H1 (cell line): ENCODE measurements around the gene COMT.

Source experiments
- BRCA1 ChIP-seq: IDR thresholded peaks from 2 replicates; pipeline ENCODE4 v1.6.1; 2012; ENCODE audit warnings: low read depth, low read length, improper control_type of control experiment
- CTBP2 ChIP-seq: IDR thresholded peaks from 2 replicates; pipeline ENCODE4 v1.7.0; 2011; ENCODE audit warnings: borderline replicate concordance, mild to moderate bottlenecking, moderate library complexity, mixed read lengths, low read length; ENCODE audit not compliant: insufficient read depth, insufficient read length
- CTCF ChIP-seq, 3 experiments: IDR thresholded peaks; 1 replicate in 2 of 3; 2 replicates in 1 of 3; pipeline versions ENCODE4 v1.5.1 to v1.6.1; 2011; ENCODE audit warnings: low read length in 3 of 3, mild to moderate bottlenecking in 3 of 3, inconsistent platforms in 2 of 3, low read depth in 1 of 3, moderate library complexity in 1 of 3; ENCODE audit not compliant: insufficient read depth in 1 of 3; ENCODE audit errors: control extremely low read depth in 1 of 3
- EGR1 ChIP-seq: IDR thresholded peaks from 2 replicates; pipeline ENCODE4 v1.6.1; 2011; ENCODE audit warnings: low read depth, low read length, borderline replicate concordance
- EZH2 ChIP-seq: fragments of 200-600 bp; sonication (generic); IDR thresholded peaks from 2 replicates; pipeline ENCODE4 v1.7.1; 2012; ENCODE audit warnings: low read depth, mild to moderate bottlenecking, moderate library complexity, low read length, inconsistent platforms; ENCODE audit not compliant: severe bottlenecking
- KDM1A ChIP-seq: fragments of 200-600, 300-600 bp; sonication (generic); IDR thresholded peaks from 2 replicates; pipeline ENCODE4 v1.7.1; 2016; ENCODE audit warnings: mild to moderate bottlenecking, low read length, borderline replicate concordance
- PHF8 ChIP-seq: fragments of 200-600 bp; sonication (generic); conservative IDR thresholded peaks from 2 replicates; pipeline ENCODE4 v1.7.1; 2012; ENCODE audit warnings: low read depth, mild to moderate bottlenecking, inconsistent platforms, low read length, moderate library complexity
- POLR2AphosphoS5 ChIP-seq: IDR thresholded peaks from 2 replicates; pipeline ENCODE4 v1.6.1; 2011; ENCODE audit warnings: low read depth, low read length
- POU5F1 ChIP-seq: IDR thresholded peaks from 2 replicates; pipeline ENCODE4 v1.6.1; 2011; ENCODE audit warnings: low read depth, mild to moderate bottlenecking, low read length, moderate library complexity
- SIN3A ChIP-seq, 2 experiments: IDR thresholded peaks in 1 of 2; conservative IDR thresholded peaks in 1 of 2; 2 replicates each; pipeline ENCODE4 v1.6.1; 2011 to 2012; ENCODE audit warnings: low read length in 2 of 2, improper control_type of control experiment in 1 of 2, low read depth in 1 of 2, mild to moderate bottlenecking in 1 of 2
- TBP ChIP-seq: IDR thresholded peaks from 2 replicates; pipeline ENCODE4 v1.6.1; 2011; ENCODE audit warnings: low read depth, low read length, improper control_type of control experiment
- USF2 ChIP-seq: IDR thresholded peaks from 2 replicates; pipeline ENCODE4 v1.6.1; 2011; ENCODE audit warnings: low read length, improper control_type of control experiment
- YY1 ChIP-seq: IDR thresholded peaks from 2 replicates; pipeline ENCODE4 v1.6.1; 2011; ENCODE audit warnings: low read depth, mild to moderate bottlenecking, low read length
- ZNF274 ChIP-seq: IDR thresholded peaks from 2 replicates; pipeline ENCODE4 v1.7.0; 2012; ENCODE audit warnings: low read length, borderline replicate concordance; ENCODE audit errors: extremely low read depth

GRCh38 chr22:19983741-19984140 is 42.2 kb downstream of the COMT start:
- TF ChIP-seq EZH2: no peak
- no peak for TF ChIP-seq CTCF (IDR thresholded peaks at IDR 0.05; ENCODE audit: control extremely low read depth in 1 of 3, insufficient read depth in 1 of 3, low read depth in 1 of 3, low read length in 3 of 3)
- TF ChIP-seq ZNF274: no peak
- TF ChIP-seq POLR2AphosphoS5: no peak
- TF ChIP-seq PHF8: no peak
- no peak for TF ChIP-seq YY1
- TF ChIP-seq SIN3A (conservative IDR thresholded peaks at IDR 0.05 in 1 of 2, IDR thresholded peaks at IDR 0.05 in 1 of 2; ENCODE audit: low read depth in 1 of 2, low read length in 2 of 2): no peak
- TF ChIP-seq TBP: no peak
- no peak for TF ChIP-seq KDM1A
- TF ChIP-seq BRCA1: no peak
- no peak for TF ChIP-seq POU5F1
- no peak for TF ChIP-seq EGR1
- TF ChIP-seq USF2: no peak
- TF ChIP-seq CTBP2: no peak
